DOHH2 (cell line): ENCODE data around the gene FUT2.

Experiments used
- EZH2phosphoT487 ChIP-seq: fragments of 200-600 bp; sonication (generic); IDR thresholded peaks from 2 replicates; pipeline ENCODE4 v1.6.1; 2017; ENCODE audit warnings: borderline replicate concordance, mild to moderate bottlenecking, antibody characterized with exemption, low read length, moderate library complexity, mixed read lengths
- TF ChIP-seq, protein P1 (sequence below): fragments of 200-600 bp; sonication (generic); IDR thresholded peaks from one replicate; pipeline ENCODE4 v1.5.1; 2014; ENCODE audit warnings: antibody characterized with exemption, mild to moderate bottlenecking, low read depth, low read length; ENCODE audit not compliant: poor library complexity, severe bottlenecking

DNA sequence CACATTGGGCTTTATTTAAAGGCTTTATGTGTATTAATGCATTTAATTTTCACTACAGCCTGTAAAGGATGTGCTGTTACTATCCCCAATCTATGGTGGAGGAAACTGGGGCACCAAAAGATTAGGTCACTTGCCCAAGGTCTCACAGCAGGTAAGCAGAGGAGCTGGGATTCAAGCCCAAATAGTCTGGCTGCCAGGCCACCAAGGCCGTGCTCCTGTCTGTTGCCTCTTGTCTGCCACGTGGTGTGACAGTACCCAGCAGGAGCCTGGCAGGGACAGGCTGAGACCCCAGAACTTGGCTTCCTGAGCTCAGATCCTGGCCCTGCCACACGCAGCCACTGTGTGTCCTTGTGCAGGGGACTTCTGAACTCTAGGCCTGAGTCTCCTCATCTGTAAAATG lies 27.4 kb upstream of the FUT2 start:
- TF ChIP-seq, protein P1, sequence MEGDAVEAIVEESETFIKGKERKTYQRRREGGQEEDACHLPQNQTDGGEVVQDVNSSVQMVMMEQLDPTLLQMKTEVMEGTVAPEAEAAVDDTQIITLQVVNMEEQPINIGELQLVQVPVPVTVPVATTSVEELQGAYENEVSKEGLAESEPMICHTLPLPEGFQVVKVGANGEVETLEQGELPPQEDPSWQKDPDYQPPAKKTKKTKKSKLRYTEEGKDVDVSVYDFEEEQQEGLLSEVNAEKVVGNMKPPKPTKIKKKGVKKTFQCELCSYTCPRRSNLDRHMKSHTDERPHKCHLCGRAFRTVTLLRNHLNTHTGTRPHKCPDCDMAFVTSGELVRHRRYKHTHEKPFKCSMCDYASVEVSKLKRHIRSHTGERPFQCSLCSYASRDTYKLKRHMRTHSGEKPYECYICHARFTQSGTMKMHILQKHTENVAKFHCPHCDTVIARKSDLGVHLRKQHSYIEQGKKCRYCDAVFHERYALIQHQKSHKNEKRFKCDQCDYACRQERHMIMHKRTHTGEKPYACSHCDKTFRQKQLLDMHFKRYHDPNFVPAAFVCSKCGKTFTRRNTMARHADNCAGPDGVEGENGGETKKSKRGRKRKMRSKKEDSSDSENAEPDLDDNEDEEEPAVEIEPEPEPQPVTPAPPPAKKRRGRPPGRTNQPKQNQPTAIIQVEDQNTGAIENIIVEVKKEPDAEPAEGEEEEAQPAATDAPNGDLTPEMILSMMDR, result no peak
- no peak for TF ChIP-seq EZH2phosphoT487
